MV-4-11 (cell line): ENCODE measurements around the gene SHC4.

Experiments used
- DNase-seq: peaks from one replicate; lab custom pipeline; 2025; lab: John Stamatoyannopoulos, UW

SHC4 gene

GRCh38 chr15:48845123-48845522 lies 118.6 kb downstream of the SHC4 start:
- DNase-seq = no peak

- no peak for DNase-seq
Measured at GRCh38 chr15:48842501-48842900, 121.2 kb downstream of the SHC4 start.

- DNase-seq = no peak
Measured at GRCh38 chr15:48834756-48835155, 129.0 kb downstream of the SHC4 start.

- no peak for DNase-seq
Measured at GRCh38 chr15:48833526-48834239, 130.0 kb downstream of the SHC4 start.

- DNase-seq = no peak
Measured at GRCh38 chr15:48832648-48833047, 131.1 kb downstream of the SHC4 start.

GRCh38 chr15:48828906-48829305 lies 134.8 kb downstream of the SHC4 start:
- DNase-seq = no peak

GRCh38 chr15:48828471-48828870 lies 135.2 kb downstream of the SHC4 start:
- DNase-seq = no peak

GRCh38 chr15:48825075-48825474 lies 138.6 kb downstream of the SHC4 start:
- no peak for DNase-seq

GRCh38 chr15:48823706-48824105 lies 140.0 kb downstream of the SHC4 start:
- DNase-seq = no peak

GRCh38 chr15:48823237-48823636 lies 140.5 kb downstream of the SHC4 start:
- no peak for DNase-seq

- DNase-seq = no peak
Measured at GRCh38 chr15:48814286-48814685, 149.4 kb downstream of the SHC4 start.

- peak; percentile 39 for DNase-seq
Measured at GRCh38 chr15:48811325-48811958, 152.3 kb downstream of the SHC4 start.

- DNase-seq = peak; percentile 100
Measured at GRCh38 chr15:48810414-48811324, 153.1 kb downstream of the SHC4 start, which contains the start of gene CEP152. CEP152 (minus strand) TSS chr15:48811069; CDS start chr15:48805649, 5,420 bp downstream.

- no peak for DNase-seq
Measured at GRCh38 chr15:48806151-48806550, 157.6 kb downstream of the SHC4 start.

GRCh38 chr15:48805591-48805990 lies 158.1 kb downstream of the SHC4 start:
- DNase-seq = no peak

- no peak for DNase-seq
Measured at GRCh38 chr15:48803877-48804276, 159.8 kb downstream of the SHC4 start.

- DNase-seq = peak; percentile 10
Measured at GRCh38 chr15:48802867-48803266, 160.9 kb downstream of the SHC4 start.

GRCh38 chr15:48802257-48802656 lies 161.5 kb downstream of the SHC4 start:
- no peak for DNase-seq

- peak; percentile 41 for DNase-seq
Measured at GRCh38 chr15:48800811-48801455, 162.8 kb downstream of the SHC4 start.

GRCh38 chr15:48800245-48800644 lies 163.5 kb downstream of the SHC4 start:
- DNase-seq = no peak

GRCh38 chr15:48798319-48798718 lies 165.4 kb downstream of the SHC4 start:
- DNase-seq = no peak

GRCh38 chr15:48796930-48797329 lies 166.8 kb downstream of the SHC4 start:
- DNase-seq = no peak
